Spleen (tissue), 11 donors: ENCODE data around the gene LONRF3. TPM values are rescaled to one million over a fixed set of nuclear protein-coding genes. Genes with fewer than 3 reads are reported as not detected.
A peak's percentile ranks its signal among the peaks of the same experiment; 100 is the strongest.
"Not testable (repeated sequence)": the region's sequence is repeated elsewhere in the genome, so short reads cannot be mapped to it uniquely, and the experiment has no call there.

Source experiments
- DNase-seq: peaks from one replicate; pipeline ENCODE4 v3.0.0-alpha.2; 2020
- H3K27ac ChIP-seq, 8 donors: fragments of 200-600 bp; sonication (generic) in 7 of 8; 1 replicate in 4 of 8; 2 replicates in 4 of 8; pipeline versions ENCODE4 v1.5.0 to v1.8.0; 2016 to 2021; ENCODE audit warnings: inconsistent platforms in 4 of 8, mild to moderate bottlenecking in 4 of 8, moderate library complexity in 1 of 8
- H3K27me3 ChIP-seq, 7 donors: fragments of 200-600 bp; sonication (generic) in 6 of 7; replicated peaks in 1 of 7; 1 replicate in 4 of 7; 2 replicates in 3 of 7; pipeline versions ENCODE4 v1.5.0 to v1.8.0; 2016 to 2021; ENCODE audit warnings: inconsistent platforms in 3 of 7, mild to moderate bottlenecking in 1 of 7
- H3K36me3 ChIP-seq, 6 donors: fragments of 200-600 bp; sonication (generic) in 5 of 6; 1 replicate in 4 of 6; 2 replicates in 2 of 6; pipeline versions ENCODE4 v1.5.0 to v1.8.0; 2016 to 2021; ENCODE audit warnings: inconsistent platforms in 2 of 6
- H3K4me1 ChIP-seq, 6 donors: fragments of 200-600 bp; sonication (generic) in 5 of 6; 1 replicate in 3 of 6; 2 replicates in 3 of 6; pipeline versions ENCODE4 v1.5.0 to v1.8.0; 2016 to 2021; ENCODE audit warnings: inconsistent platforms in 3 of 6
- H3K4me3 ChIP-seq, 8 donors: fragments of 200-600 bp; sonication (generic) in 7 of 8; 1 replicate in 4 of 8; 2 replicates in 4 of 8; pipeline versions ENCODE4 v1.5.0 to v1.8.0; 2016 to 2021; ENCODE audit warnings: inconsistent platforms in 4 of 8, mild to moderate bottlenecking in 4 of 8, moderate library complexity in 2 of 8
- H3K9me3 ChIP-seq, 8 donors: fragments of 200-600 bp; sonication (generic) in 7 of 8; 1 replicate in 4 of 8; 2 replicates in 4 of 8; pipeline versions ENCODE4 v1.5.0 to v1.8.0; 2016 to 2021; ENCODE audit warnings: inconsistent platforms in 4 of 8
- CTCF ChIP-seq, 11 experiments: fragments of 200-600 bp in 7 of 11; fragments of 450-650 bp in 4 of 11; sonication (generic) in 4 of 11; IDR thresholded peaks in 8 of 11; conservative IDR thresholded peaks in 3 of 11; 1 replicate in 7 of 11; 2 replicates in 4 of 11; pipeline versions ENCODE4 v1.4.0 to v1.8.0; 2016 to 2021; ENCODE audit warnings: antibody characterized with exemption in 11 of 11, inconsistent platforms in 4 of 11, mild to moderate bottlenecking in 1 of 11
- POLR2A ChIP-seq, 3 donors: fragments of 450-650 bp; IDR thresholded peaks; one replicate each; pipeline ENCODE4 v1.5.1; 2017; ENCODE audit warnings: antibody characterized with exemption in 3 of 3, mild to moderate bottlenecking in 1 of 3
- POLR2AphosphoS5 ChIP-seq, 3 donors: sonication (generic); formaldehyde crosslinking; IDR thresholded peaks; one replicate each; pipeline ENCODE4 v1.5.1; 2017; ENCODE audit warnings: antibody characterized with exemption in 3 of 3
- WGBS, 5 donors: extraction: QIAGEN DNeasy Blood & Tissue Kit in 3 of 5; methylation state at CpG; one replicate each; pipeline versions ENCODE4 v1.1.5 to v1.1.7; 2013 to 2018; 5-methylcytosine and 5-hydroxymethylcytosine counted together
- intact Hi-C: fragments of 100-400 bp; cut with DNase I; formaldehyde crosslinking; loops from one replicate; pipeline ENCODE4 v1.15.0; 2023; ENCODE audit warnings: low total_unique reads
- polyA plus RNA-seq, 3 donors: library from polyadenylated mRNA; stranded (reverse); fragments of 200-250 nt; gene quantifications; one replicate each; pipeline ENCODE4 v1.2.1, GENCODE V29; 2013
- total RNA-seq, 7 donors: library from RNA; depleted of rRNA in 3 of 7; stranded (reverse); fragments of >200 nt in 3 of 7; fragmentation: NEBNext Ultra II Directional in 4 of 7; extraction: Animal tissue kit (Norgen Biotek cat#: 25700) in 4 of 7; gene quantifications; one replicate each; pipeline versions ENCODE4 v1.1.0 to v1.2.1, GENCODE V29; 2016 to 2021
- donor health status: healthy with polysubstance abuse.
- donor health status: DM: no; HTN: no; CAD: no; lungs with moderate emphysema.
- donor health status: DM: no; HTN: no; CAD: no.
- donor health status: Bipolar disorder and iron deficiency.
- donor health status: healthy.
- donor health status: DM: no; HTN: no; CAD: no.
- donor health status: DM: yes; HTN: yes; CAD: no.

Gene LONRF3
- total and polyA plus RNA-seq, 10 donors = 0.11 to 4.3 (median 2.1) TPM

GRCh38 chrX:118990512-118991227 lies 16.3 kb downstream of the LONRF3 start:
- WGBS, 5 donors = 72 to 91% (median 87%) methylated on average over 11 of the region's 11 CpGs
- peaks cover 0 to 5% (median 0%) of the 10 kb centered on the region in 7 donors for H3K27me3 ChIP-seq
- no peak overlapping the region for H3K27ac ChIP-seq
- intact Hi-C loops = no loop called here
- peaks cover 0 to 39% (median 0%) of the 10 kb centered on the region in 6 donors for H3K36me3 ChIP-seq
- no peak overlapping the region for H3K4me3 ChIP-seq
- H3K4me1 ChIP-seq = no peaks in the 10 kb centered on the region
- DNase-seq = no peak
- no peak for TF ChIP-seq CTCF (IDR thresholded peaks at IDR 0.05 in 8 of 11, conservative IDR thresholded peaks at IDR 0.05 in 3 of 11)
- TF ChIP-seq POLR2AphosphoS5 (IDR thresholded peaks at IDR 0.05) = no peak
- TF ChIP-seq POLR2A (IDR thresholded peaks at IDR 0.05) = no peak
- no peaks in the 10 kb centered on the region for H3K9me3 ChIP-seq

GRCh38 chrX:118992441-118993121 lies 18.2 kb downstream of the LONRF3 start:
- peaks cover 0 to 31% (median 0%) of the 10 kb centered on the region in 6 donors for H3K36me3 ChIP-seq
- intact Hi-C loops, H3K27me3 ChIP-seq, DNase-seq, H3K4me3 ChIP-seq, H3K9me3 ChIP-seq, H3K27ac ChIP-seq, H3K4me1 ChIP-seq: not testable (repeated sequence)
- 59 to 84% (median 68%) methylated on average over 4 of the region's 4 CpGs for WGBS, 5 donors

GRCh38 chrX:119003462-119003861 lies 29.0 kb downstream of the LONRF3 start:
- no peaks in the 10 kb centered on the region for H3K9me3 ChIP-seq
- DNase-seq = no peak
- peaks cover 0 to 8% (median 0%) of the 10 kb centered on the region in 7 donors for H3K27me3 ChIP-seq
- H3K36me3 ChIP-seq = no peaks in the 10 kb centered on the region
- no peak overlapping the region for H3K27ac ChIP-seq
- H3K4me3 ChIP-seq = no peak overlapping the region
- TF ChIP-seq CTCF (IDR thresholded peaks at IDR 0.05 in 8 of 11, conservative IDR thresholded peaks at IDR 0.05 in 3 of 11) (no peak), POLR2AphosphoS5 (IDR thresholded peaks at IDR 0.05) (no peak), POLR2A (IDR thresholded peaks at IDR 0.05) (no peak)
- 44 to 87% (median 77%) methylated on average over 3 of the region's 3 CpGs for whole genome bisulfite sequencing, 5 donors
- no peaks in the 10 kb centered on the region for H3K4me1 ChIP-seq
- intact Hi-C loops = no loop called here

- intact Hi-C loops = loop anchor here (5.0 kb wide), 1 partner anchor 158 kb away; no protein-coding TSS in a partner anchor
- H3K4me1 ChIP-seq = no peaks in the 10 kb centered on the region
- no peak overlapping the region for H3K27ac ChIP-seq
- WGBS, 5 donors = 6 to 23% (median 20%) methylated on average over 3 to 5 of the region's 5 CpGs
- peak; percentile 87 for DNase-seq
- H3K9me3 ChIP-seq = no peaks in the 10 kb centered on the region
- peaks cover 0 to 8% (median 0%) of the 10 kb centered on the region in 7 donors for H3K27me3 ChIP-seq
- H3K4me3 ChIP-seq = no peak overlapping the region
- peaks cover 0 to 12% (median 0%) of the 10 kb centered on the region in 6 donors for H3K36me3 ChIP-seq
- TF ChIP-seq POLR2AphosphoS5 (IDR thresholded peaks at IDR 0.05) (no peak), CTCF (IDR thresholded peaks at IDR 0.05 in 8 of 11, conservative IDR thresholded peaks at IDR 0.05 in 3 of 11) (peak; percentile 23 to 90 (median 81))
Observed at GRCh38 chrX:119004920-119005524, 30.6 kb downstream of the LONRF3 start.
